Measurements from ENCODE around the gene MYNN. TPM values are rescaled to one million over a fixed set of nuclear protein-coding genes. Genes with fewer than 3 reads are reported as not detected.

The MYNN gene
- total RNA-seq, 1 donor from 2014 or later, result 8.8 TPM

DNA sequence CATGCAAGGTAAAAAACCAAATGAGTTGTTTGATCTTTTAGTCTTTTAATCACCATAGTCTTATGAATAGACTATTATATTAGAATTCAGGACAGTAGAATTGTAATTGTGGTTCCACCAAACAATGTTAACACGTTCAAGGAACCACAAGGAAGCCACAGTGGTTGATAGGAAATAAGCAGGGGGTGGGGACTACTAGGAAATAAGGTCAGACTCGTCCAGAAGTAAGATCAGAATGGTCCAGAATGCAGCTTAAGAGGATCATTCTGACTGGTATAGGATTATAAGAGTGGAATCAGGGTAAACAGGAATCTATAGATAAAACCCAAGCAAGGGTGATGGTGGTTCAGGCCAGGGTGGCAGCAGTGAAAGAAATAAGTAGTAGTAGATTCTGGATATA lies 7.5 kb downstream of the MYNN start:
- ATAC-seq, result no peak

GRCh38 chr3:169781209-169781855 lies 8.1 kb downstream of the MYNN start:
- ATAC-seq, result no peak

GRCh38 chr3:169787120-169787519 lies 13.9 kb downstream of the MYNN start:
- ATAC-seq, result no peak

GRCh38 chr3:169787791-169788190 lies 14.6 kb downstream of the MYNN start:
- ATAC-seq, result no peak

DNA sequence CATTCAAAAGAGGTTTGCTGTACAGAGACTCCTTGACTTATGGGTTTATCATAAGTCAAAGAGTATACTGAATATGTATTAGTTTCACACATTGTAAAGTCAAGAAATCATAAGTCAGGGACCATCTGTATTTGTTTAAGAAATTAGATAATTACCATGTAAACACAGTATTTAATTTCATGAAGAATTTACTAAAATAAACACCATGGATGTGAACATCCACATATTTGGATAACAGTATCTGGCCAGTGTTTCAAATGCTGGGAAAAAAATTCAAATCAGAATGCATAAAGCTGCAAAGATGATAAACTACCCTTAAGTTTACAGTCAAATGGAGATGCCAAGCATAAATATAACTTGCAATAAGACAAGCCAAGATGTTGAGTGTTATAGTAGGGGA lies 17.0 kb downstream of the MYNN start:
- no peak for ATAC-seq

DNA sequence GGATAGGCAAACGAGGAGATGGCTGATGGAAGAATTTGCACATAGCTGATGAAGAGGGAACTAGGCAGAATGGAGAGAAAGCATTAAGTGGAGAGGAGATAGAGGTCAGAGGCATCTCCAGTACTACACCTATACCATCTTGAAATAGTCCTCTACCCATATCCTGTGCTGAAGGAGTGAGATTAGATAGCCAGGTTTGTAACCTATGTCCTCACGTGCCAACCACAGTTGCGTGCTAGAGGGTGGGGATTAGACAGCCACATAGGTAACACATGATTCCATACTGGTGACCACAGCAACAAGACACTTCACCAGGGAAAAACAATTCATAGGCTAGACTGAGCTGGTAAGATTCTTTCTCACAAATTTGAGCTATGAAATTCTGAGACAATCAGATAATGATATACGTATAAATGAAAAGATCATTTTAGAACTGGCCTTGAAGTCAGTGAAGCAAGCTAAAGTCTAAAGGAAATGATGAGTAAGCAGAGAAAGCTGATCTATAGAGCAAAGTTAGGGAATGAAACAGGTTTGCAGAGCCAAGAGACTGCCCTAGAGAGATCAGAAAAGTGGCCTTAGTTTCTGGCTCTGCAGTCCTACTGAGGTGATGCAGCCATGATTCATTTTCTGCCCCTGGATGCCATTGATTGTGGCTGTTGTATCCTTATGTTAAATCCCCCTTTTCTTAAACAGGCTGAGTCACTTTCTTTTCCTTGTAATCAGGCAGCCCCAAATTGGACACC lies 17.7 kb downstream of the MYNN start:
- no peak for ATAC-seq

DNA sequence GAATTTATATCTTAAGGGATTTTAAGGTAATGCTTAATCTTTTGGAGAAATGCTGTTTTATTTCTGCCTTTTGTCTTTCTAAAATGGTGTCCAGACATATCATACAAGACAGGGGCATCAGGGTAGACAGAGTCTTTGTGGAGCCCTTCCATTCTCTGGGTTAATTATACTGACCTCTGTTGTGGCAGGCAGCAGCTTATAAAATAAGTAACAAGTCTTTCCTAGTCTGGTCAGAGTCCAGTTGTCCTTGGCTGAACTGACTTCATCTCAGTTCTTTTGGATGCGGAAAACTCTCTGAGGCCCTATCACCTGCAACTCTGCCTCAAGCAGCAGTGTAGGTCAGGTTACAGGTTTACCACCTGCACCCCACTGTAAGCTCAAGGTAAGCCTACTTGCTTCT lies 19.2 kb downstream of the MYNN start:
- no peak for ATAC-seq

DNA sequence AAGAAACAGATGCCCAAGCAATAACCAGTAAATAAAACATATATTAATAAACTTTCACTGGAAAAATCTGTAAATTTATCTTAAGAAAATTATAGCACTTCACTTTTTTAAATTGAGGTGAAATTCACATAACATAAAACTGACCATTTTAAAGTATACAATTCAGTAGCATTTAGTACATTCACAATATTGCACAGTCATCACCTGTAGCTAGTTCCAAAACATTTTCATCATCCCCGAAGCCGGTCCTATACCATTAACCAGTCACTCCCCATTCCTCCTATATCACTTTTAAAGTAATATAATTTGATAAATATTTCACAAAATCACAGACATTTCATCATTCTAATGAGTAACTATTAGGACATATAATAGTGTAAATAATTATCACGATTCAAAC lies 31.5 kb downstream of the MYNN start:
- no peak for ATAC-seq

GRCh38 chr3:169809230-169809795 lies 36.1 kb downstream of the MYNN start:
- ATAC-seq, result no peak

DNA sequence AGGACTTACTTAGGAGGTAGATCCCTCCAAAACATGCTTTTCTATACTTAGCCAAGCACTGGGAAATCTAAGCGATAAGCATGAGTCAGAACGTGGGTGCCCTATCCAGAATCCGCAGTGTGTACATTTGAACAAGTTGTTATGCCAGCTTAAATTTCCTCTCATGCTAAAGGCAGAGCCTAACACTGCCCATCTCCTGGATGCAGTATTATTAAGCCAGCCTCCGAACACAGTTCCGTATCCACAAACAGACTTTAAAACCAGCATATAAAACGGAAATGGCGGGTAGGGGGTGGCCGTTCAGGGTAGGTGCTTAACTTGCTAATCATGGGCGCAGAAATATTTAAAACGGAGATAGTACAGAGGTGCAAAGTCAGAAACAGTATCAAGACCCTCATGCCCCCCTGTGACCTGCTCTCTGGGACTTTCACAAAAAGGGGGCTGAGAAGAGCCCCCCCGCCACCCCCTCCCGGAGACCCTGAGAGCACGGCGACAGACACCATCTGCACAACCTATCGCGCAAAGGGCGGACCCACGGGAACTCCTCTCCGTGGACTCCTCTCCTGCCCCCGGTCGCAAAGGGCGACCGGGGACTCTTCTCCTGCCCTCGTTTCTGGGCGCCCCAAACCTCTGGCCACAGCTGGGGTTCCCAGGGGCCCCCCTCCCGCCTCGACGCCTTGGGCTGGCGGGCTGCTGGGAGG lies 38.6 kb downstream of the MYNN start:
- ATAC-seq, result peak; percentile 33

DNA sequence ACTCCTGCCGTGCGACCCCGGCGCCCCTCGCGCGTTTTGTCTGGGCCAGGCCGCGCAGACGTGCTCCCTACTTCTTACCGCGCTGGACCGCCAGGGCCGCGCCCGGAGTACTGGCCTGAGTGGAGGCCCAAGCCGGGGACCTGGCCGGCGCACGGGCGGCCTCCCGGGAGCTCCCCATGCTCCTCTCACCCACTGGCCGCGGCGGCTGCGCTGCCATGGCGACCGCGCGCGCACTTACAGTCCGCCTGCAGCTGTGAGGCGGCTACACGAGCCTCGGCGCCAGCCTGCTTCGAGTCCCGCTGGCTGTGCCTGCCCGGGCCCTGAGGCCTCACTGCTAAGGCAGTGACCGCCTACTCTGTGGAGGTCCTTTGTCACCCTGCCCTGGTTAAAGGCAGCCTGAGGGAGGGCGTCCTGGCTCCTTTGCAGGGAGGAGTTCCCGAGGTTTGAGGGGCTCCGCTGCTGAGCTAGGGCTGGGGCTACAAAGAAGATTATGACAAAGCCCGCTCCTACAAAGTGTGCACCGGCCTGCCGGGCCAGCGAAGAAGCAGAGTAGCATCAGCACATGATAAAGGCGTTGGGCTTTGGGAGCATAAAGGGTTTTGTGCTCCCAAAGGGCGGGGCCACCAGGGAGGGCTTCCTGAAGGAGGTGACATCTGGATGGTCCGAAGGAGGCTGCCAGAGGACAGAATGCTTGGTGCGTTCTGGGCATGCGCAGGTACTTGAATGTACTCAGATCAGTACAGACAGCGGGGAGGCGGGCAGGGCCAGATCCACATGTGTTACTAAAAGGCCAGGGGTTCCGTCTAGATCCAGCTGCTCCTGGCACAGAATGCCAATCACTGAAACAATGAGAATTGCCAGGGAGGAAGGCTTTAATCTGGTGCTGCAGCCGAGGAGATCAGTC lies 39.4 kb downstream of the MYNN start, which contains the start of the genes LRRC34 and LRRIQ4:
TSS of gene LRRC34 (minus strand) at position 573 of the 904 bp plus-strand sequence. CDS start at position 217, 356 bp downstream.
TSS of gene LRRIQ4 (plus strand) at position 539 of the 904 bp plus-strand sequence. CDS start 9,052 bp downstream, outside the sequence.
- ATAC-seq, result peak; percentile 83

DNA sequence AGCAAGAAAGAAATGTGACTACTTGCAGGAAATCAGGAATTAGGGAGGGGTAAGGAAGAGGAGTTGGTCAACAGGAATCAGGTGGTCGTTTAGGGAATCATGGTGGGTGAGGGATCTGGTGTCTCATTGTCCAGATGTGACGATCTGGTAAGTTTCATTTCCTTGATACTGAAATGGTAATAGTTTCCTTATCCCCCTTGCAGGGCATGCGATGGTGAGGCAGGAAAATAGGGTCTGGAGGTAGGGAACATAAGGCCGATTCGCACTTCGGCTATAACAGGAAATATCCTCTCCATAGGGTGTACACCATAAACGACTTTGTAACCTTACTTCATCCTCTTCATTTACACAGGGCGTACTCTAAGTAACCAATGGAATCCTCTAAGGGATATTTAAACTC lies 40.1 kb downstream of the MYNN start:
- no peak for ATAC-seq

DNA sequence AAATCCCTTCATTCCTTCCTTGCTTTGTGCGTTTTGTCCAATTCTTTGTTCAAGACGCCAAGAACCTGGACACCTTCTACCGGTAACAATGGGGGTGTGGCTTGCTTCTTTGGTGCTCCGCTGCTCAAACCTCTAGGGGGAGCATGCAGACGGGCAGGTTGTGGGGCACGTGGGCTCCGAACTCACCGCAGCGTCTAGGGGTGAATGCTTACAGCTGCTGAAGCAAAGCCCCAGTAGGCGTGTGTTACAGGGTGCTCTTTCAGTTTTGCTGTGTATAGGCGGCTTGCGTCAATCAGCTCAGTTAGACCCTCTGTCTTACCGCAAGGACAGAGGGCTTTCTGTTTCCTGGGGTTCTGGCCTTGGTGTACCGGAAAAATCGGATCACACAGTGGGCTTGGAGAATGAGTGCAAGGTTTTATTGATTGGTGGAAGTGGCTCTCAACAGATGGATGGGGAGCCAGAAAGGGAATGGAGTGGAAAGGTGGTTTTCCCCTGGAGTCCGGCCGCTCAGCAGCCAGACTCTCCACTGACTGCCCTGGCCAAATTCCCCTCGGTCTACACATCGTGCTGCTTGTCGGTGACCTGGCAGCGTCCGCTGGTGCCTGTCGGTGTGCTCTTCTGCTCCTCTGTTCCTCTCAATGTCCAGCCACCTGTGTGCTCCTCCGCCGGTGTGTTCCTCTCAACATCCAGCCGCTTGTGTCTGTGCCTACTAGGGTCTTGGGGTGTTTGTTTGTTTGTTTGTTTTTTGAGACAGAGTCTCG lies 40.7 kb downstream of the MYNN start:
- peak; percentile 77 for ATAC-seq

DNA sequence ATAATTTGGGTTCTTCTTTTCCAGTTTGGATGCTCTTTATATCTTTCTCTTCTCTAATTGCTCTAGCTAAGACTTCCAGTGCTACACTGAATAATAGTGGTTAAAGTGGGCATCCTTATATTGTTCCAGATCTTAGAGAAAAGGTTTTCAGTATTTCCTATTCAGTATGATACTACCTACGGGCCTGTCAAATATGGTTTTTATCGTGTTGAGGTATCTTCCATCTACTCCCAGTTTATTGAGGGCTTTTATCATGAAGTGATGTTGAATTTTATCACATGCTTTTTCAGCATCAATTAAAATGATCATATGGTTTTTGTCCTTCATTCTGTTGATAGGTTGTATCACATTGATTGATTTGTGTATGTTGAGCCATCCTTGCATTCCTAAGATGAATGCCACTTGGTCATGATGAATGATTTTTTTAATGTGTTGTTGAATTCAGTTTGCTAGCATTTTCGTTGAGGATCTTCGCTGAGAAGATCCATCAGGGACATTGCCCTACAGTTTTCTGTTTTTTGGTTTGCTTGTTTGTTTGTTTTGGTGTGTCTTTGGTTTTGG lies 42.5 kb downstream of the MYNN start:
- no peak for ATAC-seq

DNA sequence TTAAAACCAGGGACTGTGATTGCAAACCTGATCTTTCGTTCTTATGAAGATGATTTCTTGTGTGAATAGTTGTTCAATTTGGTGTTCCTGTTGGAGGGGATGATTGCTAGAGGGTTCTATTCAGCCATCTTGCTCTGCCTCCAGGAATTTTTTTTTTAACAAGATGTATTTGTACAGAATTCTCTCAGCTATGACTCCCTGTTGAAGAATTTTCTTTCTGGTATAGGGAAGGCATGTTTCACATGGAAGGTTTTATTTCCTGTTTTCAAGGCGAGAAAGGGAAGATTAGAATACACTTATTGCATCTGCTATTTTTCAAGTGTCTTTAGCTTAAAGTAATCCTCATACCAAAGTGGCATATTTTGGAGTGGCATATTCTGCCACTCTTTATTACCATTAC lies 45.1 kb downstream of the MYNN start:
- ATAC-seq, result no peak

DNA sequence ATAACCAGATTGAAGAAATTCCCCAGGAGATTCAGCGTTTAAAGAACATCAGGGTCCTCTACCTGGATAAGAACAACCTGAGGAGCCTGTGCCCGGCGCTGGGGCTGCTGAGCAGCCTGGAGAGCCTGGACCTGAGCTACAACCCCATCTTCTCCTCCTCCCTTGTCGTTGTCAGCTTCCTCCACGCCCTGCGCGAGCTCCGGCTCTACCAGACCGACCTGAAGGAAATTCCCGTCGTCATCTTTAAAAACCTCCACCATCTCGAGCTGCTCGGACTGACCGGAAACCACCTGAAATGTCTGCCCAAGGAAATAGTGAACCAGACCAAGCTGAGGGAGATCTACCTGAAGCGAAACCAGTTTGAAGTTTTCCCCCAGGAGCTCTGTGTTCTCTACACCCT lies 48.9 kb downstream of the MYNN start:
- no peak for ATAC-seq

DNA sequence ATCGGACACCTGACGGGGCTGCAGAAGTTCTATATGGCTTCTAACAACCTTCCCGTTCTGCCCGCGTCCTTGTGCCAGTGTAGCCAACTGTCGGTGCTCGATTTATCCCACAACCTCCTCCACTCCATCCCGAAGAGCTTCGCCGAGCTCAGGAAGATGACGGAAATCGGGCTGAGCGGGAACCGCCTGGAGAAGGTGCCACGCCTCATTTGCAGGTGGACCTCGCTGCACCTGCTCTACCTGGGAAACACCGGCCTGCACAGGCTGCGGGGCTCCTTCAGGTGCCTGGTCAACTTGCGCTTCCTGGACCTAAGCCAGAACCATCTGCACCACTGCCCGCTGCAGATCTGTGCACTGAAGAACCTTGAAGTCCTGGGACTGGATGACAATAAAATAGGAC lies 49.3 kb downstream of the MYNN start:
- no peak for ATAC-seq

- ATAC-seq, result no peak
These were observed 49.8 kb downstream of the MYNN start for GRCh38 chr3:169822983-169823382.

GRCh38 chr3:169825316-169825715 lies 52.1 kb downstream of the MYNN start:
- no peak for ATAC-seq

DNA sequence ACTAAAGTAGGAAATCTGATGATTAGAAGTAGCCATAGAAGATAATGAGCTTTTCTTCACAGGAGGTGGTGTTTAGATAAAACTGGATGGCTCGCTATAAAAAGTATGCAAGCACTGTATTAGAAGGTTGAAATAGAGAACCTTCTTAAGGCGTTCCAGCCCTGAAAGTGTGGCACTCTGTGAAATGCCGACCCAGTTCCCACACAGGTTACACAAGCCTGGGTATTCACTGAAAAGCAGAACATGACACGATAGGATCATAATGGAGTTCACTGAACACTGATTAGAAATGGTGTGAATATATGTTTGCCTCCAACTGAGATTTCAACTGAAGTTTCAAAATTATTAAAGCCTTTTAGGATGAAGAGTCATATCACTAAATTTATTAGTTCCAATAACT lies 54.5 kb downstream of the MYNN start:
- ATAC-seq, result no peak

- ATAC-seq, result no peak
These were observed 62.3 kb downstream of the MYNN start for GRCh38 chr3:169835533-169835932.

Data from esophagus mucosa (tissue), 1 donor.